ENCODE data around the gene OS9.

GRCh38 chr12:57729321-57729844 is 35.5 kb downstream of the OS9 start:
- no peak for TF ChIP-seq CTCF (IDR thresholded peaks at IDR 0.05)
- TF ChIP-seq POLR2A (IDR thresholded peaks at IDR 0.05): no peak

Measured in sigmoid colon (tissue), 3 donors.